ENCODE measurements around the gene SNX22. TPM values are rescaled to one million over a fixed set of nuclear protein-coding genes. Genes with fewer than 3 reads are reported as not detected.
"Not testable (repeated sequence)": the region's sequence is repeated elsewhere in the genome, so short reads cannot be mapped to it uniquely, and the experiment has no call there.

SNX22 gene
- under 1 TPM; 0.47 to 0.58 TPM for total RNA-seq

DNA sequence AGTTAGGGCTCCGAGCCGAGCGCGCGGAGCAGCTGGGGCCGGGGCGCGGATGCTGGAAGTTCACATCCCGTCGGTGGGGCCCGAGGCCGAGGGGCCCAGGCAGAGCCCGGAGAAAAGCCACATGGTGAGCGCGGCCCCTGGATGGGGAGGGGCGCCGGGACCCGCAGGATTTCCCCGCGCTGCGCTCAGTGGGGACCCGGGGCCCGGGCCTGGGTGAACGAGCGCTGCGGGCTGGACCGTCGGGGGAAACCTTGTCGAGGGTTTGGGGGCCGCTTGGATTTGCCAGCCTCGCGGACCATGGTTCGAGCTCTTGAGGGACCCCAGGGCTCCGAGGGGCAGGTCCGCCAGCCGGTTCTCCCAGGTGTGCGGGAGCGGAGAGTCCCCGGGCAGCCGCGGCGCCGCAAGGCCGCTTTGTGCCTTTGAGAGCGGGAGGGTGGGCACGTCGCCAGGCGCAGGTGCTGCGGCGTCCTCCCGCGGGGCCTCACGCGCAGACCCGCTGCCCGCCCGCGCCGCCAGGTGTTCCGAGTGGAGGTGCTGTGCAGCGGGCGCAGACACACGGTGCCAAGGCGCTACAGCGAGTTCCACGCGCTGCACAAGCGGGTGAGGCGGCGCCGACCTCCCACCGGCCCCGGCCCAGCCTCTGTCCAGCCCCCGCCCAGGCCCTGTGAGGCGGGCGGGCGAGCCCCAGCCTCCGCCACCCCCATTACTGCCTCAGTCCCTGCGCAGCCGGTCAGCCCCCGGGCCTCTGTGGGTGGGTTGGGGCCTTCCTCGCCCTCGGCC lies at the start of gene SNX22:
SNX22 (plus strand) TSS at position 5 of the 780 bp plus-strand sequence; CDS start at position 50, 45 bp downstream.
- no peaks in the 10 kb centered on the region for H3K9me3 Mint-ChIP-seq (ENCODE audit: insufficient read depth)
- H3K27me3 Mint-ChIP-seq (ENCODE audit: low read depth) = peaks cover 1% of the 10 kb centered on the region
- H3K27ac Mint-ChIP-seq = peak within 1 kb of the TSS; percentile 60
- H3K4me3 Mint-ChIP-seq = peak within 1 kb of the TSS; percentile 74
- H3K4me1 Mint-ChIP-seq (ENCODE audit: low read depth) = peaks cover 33% of the 10 kb centered on the region
- peak; percentile 20 for ATAC-seq
- no peak for DNase-seq
- POLR2A ChIA-PET = interaction anchor here (0.7 to 3.9 kb wide), 4 partner anchors 9 to 58 kb away, joined by 3 to 29 read pairs (median 7); partner anchors contain the start of genes CIAO2A and PPIB
- peaks cover 18% of the 10 kb centered on the region for H3K36me3 Mint-ChIP-seq (ENCODE audit: low read depth)
- CTCF ChIA-PET = interaction anchor here (2.2 to 6.1 kb wide), 4 partner anchors 7 to 84 kb away, joined by 12 to 66 read pairs (median 16); partner anchors contain the start of gene PPIB

DNA sequence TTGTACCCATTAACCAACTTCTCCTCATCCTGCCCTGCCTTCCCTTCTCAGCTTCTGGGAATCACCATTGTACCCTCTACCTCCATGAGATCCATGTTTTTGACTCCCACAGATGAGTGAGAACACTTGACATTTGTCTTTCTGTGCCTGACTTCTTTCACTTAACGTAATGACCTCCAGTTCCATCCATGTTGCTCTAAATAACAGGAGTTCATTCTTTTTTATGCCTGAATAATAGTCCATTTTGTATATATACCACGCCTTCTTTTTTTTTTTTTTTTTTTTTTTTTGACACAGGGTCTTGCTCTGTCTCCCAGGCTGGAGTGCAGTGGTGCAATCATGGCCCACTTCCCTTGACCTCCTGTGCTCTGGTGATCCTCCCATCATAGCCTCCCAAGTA lies 49.0 kb upstream of the SNX22 start:
- H3K4me3 Mint-ChIP-seq = no peak overlapping the region
- ATAC-seq (no peak), DNase-seq (no peak)
- no peaks in the 10 kb centered on the region for H3K27me3 Mint-ChIP-seq (ENCODE audit: low read depth)
- CTCF ChIA-PET = interaction anchor here (2.0 kb wide), 1 partner anchor 51 kb away, joined by 5 read pairs; no protein-coding TSS in a partner anchor
- POLR2A ChIA-PET = no interaction called here
- H3K27ac Mint-ChIP-seq = no peak overlapping the region
- no peaks in the 10 kb centered on the region for H3K9me3 Mint-ChIP-seq (ENCODE audit: insufficient read depth)
- peaks cover 14% of the 10 kb centered on the region for H3K4me1 Mint-ChIP-seq (ENCODE audit: low read depth)
- peaks cover 15% of the 10 kb centered on the region for H3K36me3 Mint-ChIP-seq (ENCODE audit: low read depth)

DNA sequence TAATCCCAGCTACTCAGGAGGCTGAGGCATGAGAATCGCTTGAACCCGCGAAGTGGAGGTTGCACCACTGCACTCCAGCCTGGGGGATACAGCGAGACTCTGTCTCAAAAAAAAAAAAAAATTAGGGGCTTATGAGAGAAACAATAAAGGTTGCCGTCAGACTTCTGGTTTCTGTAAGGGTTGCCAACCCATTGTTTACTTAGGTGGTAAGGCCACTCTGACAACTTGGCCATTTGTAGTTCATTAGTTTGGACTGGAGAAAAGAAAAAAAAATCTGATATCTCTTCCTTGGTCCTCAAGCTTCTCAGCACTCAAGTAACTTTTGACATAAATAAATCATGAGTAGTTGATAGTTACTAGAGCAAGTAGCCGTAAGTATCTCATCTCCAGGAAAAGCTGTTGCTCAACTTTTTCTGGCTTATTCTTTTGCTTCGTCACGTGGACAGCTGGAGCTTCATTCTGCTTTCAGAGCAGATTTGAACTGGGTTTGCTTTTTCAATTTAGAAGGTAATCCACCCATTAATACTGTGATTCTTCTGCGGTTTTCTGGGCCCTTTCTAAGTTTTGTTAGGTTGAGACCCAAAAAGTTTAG lies 46.3 kb upstream of the SNX22 start:
- DNase-seq = no peak
- ATAC-seq = no peak
- peaks cover 10% of the 10 kb centered on the region for H3K4me1 Mint-ChIP-seq (ENCODE audit: low read depth)
- H3K4me3 Mint-ChIP-seq = no peak overlapping the region
- no peaks in the 10 kb centered on the region for H3K27me3 Mint-ChIP-seq (ENCODE audit: low read depth)
- H3K27ac Mint-ChIP-seq = no peak overlapping the region
- peaks cover 9% of the 10 kb centered on the region for H3K36me3 Mint-ChIP-seq (ENCODE audit: low read depth)
- no peaks in the 10 kb centered on the region for H3K9me3 Mint-ChIP-seq (ENCODE audit: insufficient read depth)
- ChIA-PET CTCF (interaction anchor here (1.2 to 2.2 kb wide), 3 partner anchors 9 to 48 kb away, joined by 4 to 9 read pairs (median 9); partner anchors contain the start of genes CIAO2A and SNX1), POLR2A (interaction anchor here (0.6 kb wide), 1 partner anchor 782 kb away, joined by 3 read pairs; no protein-coding TSS in a partner anchor)

DNA sequence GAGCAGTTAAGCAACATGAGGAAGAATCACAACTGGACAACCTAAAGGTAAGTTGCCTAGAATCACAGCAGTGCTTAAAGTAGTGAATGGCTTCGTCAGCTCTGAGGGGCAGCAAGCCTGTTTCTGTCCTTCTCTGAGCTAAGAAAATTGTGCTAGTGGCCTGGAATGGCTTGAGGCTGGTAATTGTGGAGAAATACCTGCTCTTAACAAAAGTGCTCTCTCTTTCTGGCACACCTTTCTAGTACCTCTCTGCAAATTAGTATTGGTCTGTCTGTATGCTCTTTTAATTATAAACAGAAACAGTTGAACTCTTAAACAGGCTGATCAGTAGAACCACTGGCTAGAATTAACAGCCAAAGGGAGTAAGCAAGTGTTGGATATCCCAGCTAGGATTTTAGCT lies 44.2 kb upstream of the SNX22 start:
- peaks cover 29% of the 10 kb centered on the region for H3K4me1 Mint-ChIP-seq (ENCODE audit: low read depth)
- H3K27me3 Mint-ChIP-seq (ENCODE audit: low read depth) = no peaks in the 10 kb centered on the region
- H3K27ac Mint-ChIP-seq = no peak overlapping the region
- H3K36me3 Mint-ChIP-seq (ENCODE audit: low read depth) = peaks cover 10% of the 10 kb centered on the region
- CTCF ChIA-PET = interaction anchor here (0.9 to 2.1 kb wide), 2 partner anchors 11 to 73 kb away, joined by 3 to 9 read pairs; partner anchors contain the start of gene SNX1
- POLR2A ChIA-PET = no interaction called here
- ATAC-seq (no peak), DNase-seq (no peak)
- H3K4me3 Mint-ChIP-seq = no peak overlapping the region
- no peaks in the 10 kb centered on the region for H3K9me3 Mint-ChIP-seq (ENCODE audit: insufficient read depth)

DNA sequence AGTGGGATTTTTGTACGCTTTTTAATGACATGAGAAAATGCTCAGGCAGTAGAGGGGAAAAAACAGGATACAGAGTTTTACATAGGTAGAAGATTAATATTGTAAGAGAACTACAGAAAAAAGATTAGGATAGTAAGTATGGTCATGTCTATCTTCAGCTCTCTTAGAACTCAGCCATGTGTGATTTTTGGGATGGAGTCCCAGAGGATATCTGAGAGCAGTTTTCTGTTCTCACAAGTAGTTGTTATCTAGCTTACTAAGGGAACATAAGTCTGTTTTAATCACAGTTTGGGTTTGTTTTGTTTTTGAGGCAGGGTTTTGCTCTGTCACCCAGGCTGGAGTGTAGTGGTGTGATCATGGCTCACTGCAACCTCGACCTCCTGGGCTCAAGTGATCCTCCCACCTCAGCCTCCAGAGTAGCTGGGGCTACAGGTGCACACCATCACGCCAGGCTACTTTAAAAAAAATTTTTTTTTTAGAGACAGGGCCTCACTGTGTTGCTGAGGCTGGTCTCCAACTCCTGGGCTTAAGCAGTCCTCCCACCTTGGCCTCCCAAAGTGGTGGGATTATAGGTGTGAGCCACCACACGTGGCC lies 41.3 kb upstream of the SNX22 start:
- ChIA-PET POLR2A (interaction anchor here (0.6 kb wide), 1 partner anchor 320 kb away, joined by 3 read pairs; no protein-coding TSS in a partner anchor), CTCF (interaction anchor here (0.5 to 1.0 kb wide), 6 partner anchors 9 to 125 kb away, joined by 3 to 6 read pairs (median 3); no protein-coding TSS in a partner anchor)
- not testable (repeated sequence) for H3K4me3 Mint-ChIP-seq; H3K9me3 Mint-ChIP-seq (ENCODE audit: insufficient read depth); H3K27me3 Mint-ChIP-seq (ENCODE audit: low read depth); ATAC-seq; DNase-seq
- Mint-ChIP-seq H3K4me1 (ENCODE audit: low read depth) (peaks cover 29% of the 10 kb centered on the region), H3K36me3 (ENCODE audit: low read depth) (peaks cover 26% of the 10 kb centered on the region), H3K27ac (peak overlapping the region; percentile 73)

DNA sequence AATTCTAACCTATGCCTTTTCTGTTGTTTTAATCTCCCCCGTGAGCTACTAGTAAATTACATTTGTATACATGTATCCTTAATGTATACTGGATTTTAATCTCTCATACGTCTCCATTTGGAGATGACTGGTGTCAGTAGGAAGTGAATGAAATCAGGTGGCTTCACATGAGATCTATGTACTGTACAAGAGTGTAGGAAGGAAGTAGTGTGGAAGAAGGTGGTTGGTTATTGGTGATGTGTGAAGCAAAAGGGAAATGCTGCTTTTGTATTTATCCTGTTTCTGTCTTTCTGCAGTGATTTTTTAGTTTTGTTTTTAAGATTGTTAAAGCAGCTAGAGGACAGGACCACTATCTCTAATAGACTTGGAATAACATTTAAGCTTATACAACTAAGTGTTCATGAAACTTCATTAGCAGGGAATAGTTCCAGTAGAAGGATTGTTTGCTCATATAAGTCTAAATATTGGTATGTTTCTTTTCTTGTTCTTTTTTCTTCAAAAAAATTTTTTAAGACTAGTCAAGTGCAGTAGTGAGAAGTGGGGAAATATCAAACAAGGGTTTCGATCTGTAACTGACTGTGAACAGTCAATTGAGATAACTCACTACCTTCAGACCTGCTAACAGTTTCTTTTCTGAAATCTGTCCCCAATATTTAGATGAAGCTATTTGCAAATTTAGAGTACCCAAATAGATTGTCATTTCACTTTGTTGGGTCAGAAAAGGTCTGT lies 40.4 kb upstream of the SNX22 start:
- H3K27ac Mint-ChIP-seq = peak overlapping the region; percentile 73
- H3K36me3 Mint-ChIP-seq (ENCODE audit: low read depth) = peaks cover 28% of the 10 kb centered on the region
- ChIA-PET POLR2A (interaction anchor here (0.7 kb wide), 1 partner anchor 18 kb away, joined by 3 read pairs; no protein-coding TSS in a partner anchor), CTCF (interaction anchor here (0.7 to 1.7 kb wide), 3 partner anchors 10 to 42 kb away, joined by 3 to 7 read pairs (median 3); no protein-coding TSS in a partner anchor)
- no peaks in the 10 kb centered on the region for H3K9me3 Mint-ChIP-seq (ENCODE audit: insufficient read depth)
- no peaks in the 10 kb centered on the region for H3K27me3 Mint-ChIP-seq (ENCODE audit: low read depth)
- ATAC-seq (peak; percentile 82), DNase-seq (no peak)
- peak overlapping the region; percentile 24 for H3K4me3 Mint-ChIP-seq
- H3K4me1 Mint-ChIP-seq (ENCODE audit: low read depth) = peaks cover 29% of the 10 kb centered on the region

DNA sequence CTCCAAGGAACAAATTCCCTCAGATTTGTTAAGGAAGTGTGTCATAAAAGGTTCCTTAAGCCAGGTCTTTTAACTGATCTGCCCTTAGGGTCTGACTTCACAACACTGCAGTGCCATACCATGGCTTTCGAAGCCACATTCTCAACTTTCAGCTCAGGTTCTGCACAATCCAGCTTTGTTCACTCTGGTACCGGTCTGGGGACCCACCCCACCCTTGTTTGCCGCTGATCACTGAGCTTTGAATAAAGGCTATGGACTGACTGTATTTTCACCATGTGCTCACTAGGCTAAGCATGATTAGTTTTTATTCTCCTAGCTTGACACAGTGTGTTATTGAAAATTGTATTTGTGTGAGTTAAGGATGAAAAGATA lies 39.9 kb upstream of the SNX22 start:
- H3K27me3 Mint-ChIP-seq (ENCODE audit: low read depth) = no peaks in the 10 kb centered on the region
- no peaks in the 10 kb centered on the region for H3K9me3 Mint-ChIP-seq (ENCODE audit: insufficient read depth)
- ATAC-seq (no peak), DNase-seq (no peak)
- H3K27ac Mint-ChIP-seq = no peak overlapping the region
- H3K4me1 Mint-ChIP-seq (ENCODE audit: low read depth) = peaks cover 29% of the 10 kb centered on the region
- H3K36me3 Mint-ChIP-seq (ENCODE audit: low read depth) = peaks cover 28% of the 10 kb centered on the region
- ChIA-PET CTCF (interaction anchor here (0.7 to 1.7 kb wide), 2 partner anchors 18 to 42 kb away, joined by 3 to 7 read pairs; no protein-coding TSS in a partner anchor), POLR2A (interaction anchor here (0.7 kb wide), 1 partner anchor 19 kb away, joined by 3 read pairs; no protein-coding TSS in a partner anchor)
- no peak overlapping the region for H3K4me3 Mint-ChIP-seq

DNA sequence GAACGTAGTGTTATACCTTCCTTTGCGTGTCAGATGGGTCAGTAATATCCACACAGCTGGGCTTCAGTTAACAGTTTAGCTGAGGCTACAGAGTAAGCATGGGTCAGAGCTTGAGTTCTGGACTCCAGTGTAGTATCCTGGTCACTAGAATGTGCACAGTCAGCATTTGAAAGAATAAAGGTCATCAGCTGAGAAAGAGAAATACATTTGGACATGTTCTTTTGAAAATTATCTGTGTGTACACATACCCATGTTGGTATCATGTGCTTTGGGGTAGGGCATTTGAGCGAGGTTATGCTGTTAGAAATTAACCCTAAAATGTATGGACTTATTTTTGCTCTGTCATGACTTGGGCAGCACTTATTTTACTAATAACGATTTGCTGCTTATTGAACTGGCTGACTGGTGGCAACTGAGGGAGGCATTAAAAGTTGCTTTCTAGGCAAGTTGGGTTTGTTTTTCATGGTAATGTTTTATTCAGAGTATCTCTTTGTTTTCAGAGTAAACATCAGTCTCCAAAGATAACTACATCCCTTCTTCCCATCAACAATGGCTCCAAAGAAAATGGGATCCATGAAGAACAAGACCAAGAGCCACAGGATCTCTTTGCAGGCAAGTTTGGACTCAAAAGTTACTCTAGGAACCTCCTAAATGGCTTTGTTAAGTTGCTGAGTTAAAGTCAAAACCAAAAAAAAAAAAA lies 39.3 kb upstream of the SNX22 start:
- H3K9me3 Mint-ChIP-seq (ENCODE audit: insufficient read depth) = no peaks in the 10 kb centered on the region
- ATAC-seq (no peak), DNase-seq (no peak)
- no peak overlapping the region for H3K4me3 Mint-ChIP-seq
- H3K27me3 Mint-ChIP-seq (ENCODE audit: low read depth) = no peaks in the 10 kb centered on the region
- peaks cover 31% of the 10 kb centered on the region for H3K36me3 Mint-ChIP-seq (ENCODE audit: low read depth)
- ChIA-PET CTCF (interaction anchor here (1.7 kb wide), 1 partner anchor 41 kb away, joined by 7 read pairs; no protein-coding TSS in a partner anchor), POLR2A (interaction anchor here (0.7 kb wide), 1 partner anchor 19 kb away, joined by 3 read pairs; no protein-coding TSS in a partner anchor)
- peaks cover 29% of the 10 kb centered on the region for H3K4me1 Mint-ChIP-seq (ENCODE audit: low read depth)
- H3K27ac Mint-ChIP-seq = peak overlapping the region; percentile 36

DNA sequence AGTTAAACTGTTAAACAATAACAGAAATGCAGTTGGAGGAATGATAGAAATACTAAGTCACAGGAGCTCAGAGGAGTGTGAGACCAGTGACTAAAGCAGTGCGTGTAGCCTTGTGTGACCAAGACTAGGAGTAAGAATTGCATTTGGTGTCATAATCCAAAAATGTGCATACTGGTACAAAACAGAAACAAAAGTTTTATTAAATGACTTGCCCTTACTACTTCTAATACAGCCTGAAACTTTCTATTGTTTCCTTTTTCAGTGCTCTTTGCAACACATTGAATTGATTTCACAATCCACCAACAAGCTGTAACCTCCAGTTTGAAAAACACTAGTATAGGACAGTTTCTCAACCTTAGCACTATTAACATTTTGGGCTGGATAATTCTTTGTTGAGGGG lies 38.6 kb upstream of the SNX22 start:
- H3K27ac Mint-ChIP-seq = peak overlapping the region; percentile 36
- no peaks in the 10 kb centered on the region for H3K9me3 Mint-ChIP-seq (ENCODE audit: insufficient read depth)
- no peak overlapping the region for H3K4me3 Mint-ChIP-seq
- ATAC-seq (no peak), DNase-seq (no peak)
- peaks cover 32% of the 10 kb centered on the region for H3K4me1 Mint-ChIP-seq (ENCODE audit: low read depth)
- ChIA-PET CTCF (interaction anchor here (1.7 kb wide), 1 partner anchor 12 kb away, joined by 5 read pairs; no protein-coding TSS in a partner anchor), POLR2A (no interaction called here)
- peaks cover 34% of the 10 kb centered on the region for H3K36me3 Mint-ChIP-seq (ENCODE audit: low read depth)
- no peaks in the 10 kb centered on the region for H3K27me3 Mint-ChIP-seq (ENCODE audit: low read depth)

DNA sequence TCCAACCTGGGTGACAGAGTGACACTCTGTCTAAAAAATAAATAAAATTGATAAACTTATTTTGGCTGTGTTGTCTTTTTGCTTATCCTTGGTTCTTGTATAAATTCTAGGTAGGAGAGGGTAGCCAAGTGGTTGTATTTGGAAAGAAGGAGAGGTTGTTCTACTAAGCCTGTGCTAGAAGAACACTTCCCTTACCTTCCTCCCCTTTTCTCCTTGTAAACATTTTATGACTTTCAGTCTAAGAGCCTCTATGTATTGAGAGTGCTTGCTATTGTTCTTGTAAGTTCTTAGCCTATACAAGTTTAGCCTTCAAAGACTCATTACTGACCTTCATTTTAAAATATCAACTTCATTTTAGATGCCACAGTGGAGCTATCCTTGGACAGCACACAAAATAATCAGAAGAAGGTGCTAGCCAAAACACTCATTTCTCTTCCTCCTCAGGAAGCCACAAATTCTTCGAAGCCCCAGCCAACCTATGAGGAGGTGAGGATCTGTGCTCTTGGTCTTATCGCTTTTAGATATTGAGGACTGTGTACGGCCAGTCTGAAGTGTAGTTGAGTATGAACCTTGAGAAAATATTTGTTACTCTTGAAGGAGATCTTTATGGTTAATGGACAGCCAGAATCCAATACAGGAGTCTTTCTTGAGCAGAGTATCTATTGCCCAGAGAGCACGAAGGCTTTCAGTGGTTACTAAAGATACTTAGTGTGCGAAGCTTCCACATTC lies 33.6 kb upstream of the SNX22 start:
- Mint-ChIP-seq H3K27ac (peak overlapping the region; percentile 13), H3K36me3 (ENCODE audit: low read depth) (peaks cover 48% of the 10 kb centered on the region), H3K4me3 (no peak overlapping the region), H3K4me1 (ENCODE audit: low read depth) (peaks cover 4% of the 10 kb centered on the region), H3K27me3 (ENCODE audit: low read depth) (no peaks in the 10 kb centered on the region), H3K9me3 (ENCODE audit: insufficient read depth) (no peaks in the 10 kb centered on the region)
- ChIA-PET POLR2A (no interaction called here), CTCF (interaction anchor here (0.8 to 1.9 kb wide), 4 partner anchors 12 to 50 kb away, joined by 3 to 10 read pairs (median 4); no protein-coding TSS in a partner anchor)
- no peak for ATAC-seq
- DNase-seq = no peak

Data from activated CD8-positive, alpha-beta T cell treated with anti-CD3 and anti-CD28 coated beads, Interleukin-2, amount 10 ng/mL, durations not matched to agents 7 days and 5 days (primary cell).